Right lobe of liver (tissue), 6 donors: ENCODE data around the gene MOB3A. TPM values are rescaled to one million over a fixed set of nuclear protein-coding genes. Genes with fewer than 3 reads are reported as not detected.

Experiments
- ATAC-seq, 4 donors: fragments of 200-7000 bp; cut with Tn5 transposase; one replicate each; pipeline ENCODE4 v1.9.1; 2020; ENCODE audit warnings: mild to moderate bottlenecking in 4 of 4, moderate library complexity in 4 of 4
- DNase-seq, 3 donors: peaks; one replicate each; pipeline ENCODE4 v3.0.0-alpha.2; 2020
- H3K27ac ChIP-seq, 3 donors: fragments of 200-600 bp; one replicate each; pipeline ENCODE4 v1.8.0; 2022
- H3K27me3 ChIP-seq, 2 donors: fragments of 200-600 bp; one replicate each; pipeline ENCODE4 v1.8.0; 2022
- H3K36me3 ChIP-seq, 4 donors: fragments of 200-600 bp; sonication (generic) in 1 of 4; one replicate each; pipeline versions ENCODE4 v1.5.1 to v1.8.0; 2017 to 2022; ENCODE audit warnings: control low read depth in 1 of 4
- H3K4me1 ChIP-seq, 4 donors: fragments of 200-600 bp; sonication (generic) in 1 of 4; one replicate each; pipeline versions ENCODE4 v1.5.1 to v1.8.0; 2017 to 2022; ENCODE audit warnings: control low read depth in 1 of 4
- H3K4me3 ChIP-seq, 3 donors: fragments of 200-600 bp; one replicate each; pipeline ENCODE4 v1.8.0; 2022
- H3K9me3 ChIP-seq, 4 donors: fragments of 200-600 bp; sonication (generic) in 1 of 4; one replicate each; pipeline versions ENCODE4 v1.5.1 to v1.8.0; 2017 to 2022; ENCODE audit warnings: control low read depth in 1 of 4
- POLR2A ChIP-seq: fragments of 450-650 bp; IDR thresholded peaks from one replicate; pipeline ENCODE4 v1.6.1; 2017; ENCODE audit warnings: antibody characterized with exemption, mild to moderate bottlenecking
- WGBS: methylation state at CpG from one replicate; pipeline ENCODE4 v1.1.6; 2018; ENCODE audit warnings: low coverage, low lambda C conversion rate; ENCODE audit not compliant: insufficient coverage; ENCODE audit errors: missing lambda C conversion rate; 5-methylcytosine and 5-hydroxymethylcytosine counted together
- intact Hi-C, 2 donors: fragments of 100-400 bp; cut with DNase I; formaldehyde crosslinking; loops; one replicate each; pipeline versions ENCODE4 v1.11.2 to v1.14.1; 2022
- total RNA-seq, 6 experiments: library from RNA; depleted of rRNA in 2 of 6; stranded (reverse); fragments of >200 nt in 2 of 6; fragmentation: NEBNext Ultra II Directional in 3 of 6; extraction: Animal tissue kit (Norgen Biotek cat#: 25700) in 3 of 6; gene quantifications; one replicate each; pipeline versions ENCODE4 v1.1.0 to v1.2.4, GENCODE V29; 2016 to 2023
- TF ChIP-seq, protein P1 (sequence below), 4 donors: fragments of 200-600 bp in 3 of 4; fragments of 450-650 bp in 1 of 4; IDR thresholded peaks; one replicate each; pipeline versions ENCODE4 v1.5.1 to v1.8.0; 2016 to 2022; ENCODE audit warnings: antibody characterized with exemption in 4 of 4, mild to moderate bottlenecking in 2 of 4
- donor health status: DM: no; HTN: yes; CAD: no.
- donor health status: DM: no; HTN: no; CAD: no.
- donor health status: DM: no; HTN: no; CAD: no.
- donor health status: DM: no; HTN: yes; CAD: no.
- donor health status: DM: no; HTN: yes; CAD: no.

The MOB3A gene
- total RNA-seq, 6 experiments from 2014 or later = 8.3 to 13.8 (median 10.8) TPM

DNA sequence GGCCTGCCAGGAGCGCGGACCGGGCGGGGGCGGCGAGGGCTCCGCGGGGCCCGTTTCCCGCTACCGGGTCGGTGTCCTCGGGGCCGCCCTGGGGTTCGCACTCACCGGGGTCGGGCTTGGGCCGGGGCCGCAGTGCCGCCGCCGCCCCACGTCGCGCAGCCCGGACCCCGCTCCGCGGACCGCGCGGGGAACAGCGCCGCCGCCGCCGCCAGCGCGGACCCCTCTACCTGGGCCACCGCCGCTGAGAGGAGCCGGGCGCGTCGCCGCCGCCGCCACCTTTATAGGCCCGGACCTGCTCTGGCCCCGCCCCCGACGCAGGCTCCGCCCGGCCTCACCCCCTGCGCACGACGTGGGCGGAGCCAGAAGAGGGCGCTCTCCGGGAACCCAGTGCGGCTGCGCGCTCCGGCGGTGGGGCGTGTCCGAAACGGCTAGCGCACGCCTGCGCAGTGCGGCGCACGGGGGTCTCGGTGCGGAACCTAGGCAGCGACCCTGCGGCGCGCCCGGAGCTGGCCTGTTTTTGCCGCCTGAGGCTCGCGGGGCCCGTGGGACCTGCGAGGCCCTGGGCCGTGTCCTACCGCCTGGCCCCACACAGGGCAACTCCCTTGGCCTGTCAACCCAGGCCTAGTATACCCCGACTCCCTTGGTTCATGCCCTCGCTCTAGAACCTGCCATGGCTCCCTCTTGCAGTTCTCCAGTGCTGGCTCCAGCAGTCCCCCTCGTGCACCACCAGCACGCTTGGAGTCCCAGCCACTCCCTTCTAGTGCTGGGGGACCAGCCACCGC, 44.9 kb downstream of the MOB3A start, which contains the start of gene MKNK2:
TSS of gene MKNK2 (minus strand) at position 254 of the 782 bp plus-strand sequence. CDS start 393 bp downstream, outside the sequence.
- DNase-seq (peak; percentile 95 to 97 (median 97)), ATAC-seq (peak; percentile 50 to 65 (median 59))
- TF ChIP-seq POLR2A = peak; percentile 100
- TF ChIP-seq, protein P1, sequence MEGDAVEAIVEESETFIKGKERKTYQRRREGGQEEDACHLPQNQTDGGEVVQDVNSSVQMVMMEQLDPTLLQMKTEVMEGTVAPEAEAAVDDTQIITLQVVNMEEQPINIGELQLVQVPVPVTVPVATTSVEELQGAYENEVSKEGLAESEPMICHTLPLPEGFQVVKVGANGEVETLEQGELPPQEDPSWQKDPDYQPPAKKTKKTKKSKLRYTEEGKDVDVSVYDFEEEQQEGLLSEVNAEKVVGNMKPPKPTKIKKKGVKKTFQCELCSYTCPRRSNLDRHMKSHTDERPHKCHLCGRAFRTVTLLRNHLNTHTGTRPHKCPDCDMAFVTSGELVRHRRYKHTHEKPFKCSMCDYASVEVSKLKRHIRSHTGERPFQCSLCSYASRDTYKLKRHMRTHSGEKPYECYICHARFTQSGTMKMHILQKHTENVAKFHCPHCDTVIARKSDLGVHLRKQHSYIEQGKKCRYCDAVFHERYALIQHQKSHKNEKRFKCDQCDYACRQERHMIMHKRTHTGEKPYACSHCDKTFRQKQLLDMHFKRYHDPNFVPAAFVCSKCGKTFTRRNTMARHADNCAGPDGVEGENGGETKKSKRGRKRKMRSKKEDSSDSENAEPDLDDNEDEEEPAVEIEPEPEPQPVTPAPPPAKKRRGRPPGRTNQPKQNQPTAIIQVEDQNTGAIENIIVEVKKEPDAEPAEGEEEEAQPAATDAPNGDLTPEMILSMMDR (IDR thresholded peaks at IDR 0.05) = peak; percentile 37 to 73 (median 46)
- H3K27me3 ChIP-seq = no peaks in the 10 kb centered on the region
- intact Hi-C loops = no loop called here
- 8% methylated on average over 9 of the region's 93 CpGs for WGBS
- H3K4me3 ChIP-seq = peak within 1 kb of the TSS; percentile 80 to 94 (median 93)
- peak within 1 kb of the TSS; percentile 94 to 99 (median 98) for H3K27ac ChIP-seq
- H3K9me3 ChIP-seq = no peaks in the 10 kb centered on the region
- H3K4me1 ChIP-seq = peaks cover 1 to 64% (median 34%) of the 10 kb centered on the region in 4 donors
- H3K36me3 ChIP-seq = peaks cover 0 to 9% (median under 1%) of the 10 kb centered on the region in 4 donors

DNA sequence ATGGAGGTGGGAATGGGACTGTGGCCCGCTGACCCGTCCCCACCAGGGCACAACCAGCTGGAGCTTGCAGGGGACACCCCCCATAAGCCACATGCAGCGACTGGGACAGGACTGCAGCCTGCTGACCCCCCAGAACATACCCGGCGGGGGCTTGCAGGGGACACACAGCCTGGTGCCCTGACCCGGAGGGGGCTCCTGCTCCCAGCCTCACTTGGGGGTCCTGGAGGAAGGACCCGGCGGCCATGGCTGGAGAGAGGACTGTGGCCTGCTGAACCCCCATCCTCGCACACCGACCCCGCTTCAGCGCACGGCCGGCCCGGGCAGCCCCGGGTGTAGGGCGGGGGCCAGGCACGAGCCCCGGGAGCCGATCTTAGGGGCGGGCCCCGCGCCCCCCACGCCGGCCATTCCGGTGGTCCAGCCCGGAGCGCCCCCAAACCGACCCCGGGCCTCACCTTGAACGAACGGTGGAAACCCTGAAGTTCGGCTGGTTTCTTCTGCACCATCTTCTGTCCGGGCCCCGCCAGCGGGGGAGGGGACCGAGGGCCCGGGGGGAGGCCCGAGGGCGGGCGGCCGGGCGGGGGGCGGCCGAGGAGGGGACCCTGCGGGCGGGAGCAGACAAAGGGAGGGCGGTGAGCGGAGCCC, 45.7 kb downstream of the MOB3A start:
- peak overlapping the region; percentile 94 to 99 (median 98) for H3K27ac ChIP-seq
- no peaks in the 10 kb centered on the region for H3K9me3 ChIP-seq
- WGBS = 0% methylated on average over 2 of the region's 49 CpGs
- DNase-seq (peak in 1 of 3 donors; percentile 57), ATAC-seq (peak in 3 of 4 donors; percentile 0 to 9 (median 1))
- TF ChIP-seq, protein P1 (IDR thresholded peaks at IDR 0.05) = no peak
- peak; percentile 18 for TF ChIP-seq POLR2A
- intact Hi-C loops = no loop called here
- peaks cover 1 to 71% (median 37%) of the 10 kb centered on the region in 4 donors for H3K4me1 ChIP-seq
- H3K36me3 ChIP-seq = peaks cover 0 to 16% (median 5%) of the 10 kb centered on the region in 4 donors
- no peaks in the 10 kb centered on the region for H3K27me3 ChIP-seq
- H3K4me3 ChIP-seq = peak overlapping the region; percentile 80 to 94 (median 93)

DNA sequence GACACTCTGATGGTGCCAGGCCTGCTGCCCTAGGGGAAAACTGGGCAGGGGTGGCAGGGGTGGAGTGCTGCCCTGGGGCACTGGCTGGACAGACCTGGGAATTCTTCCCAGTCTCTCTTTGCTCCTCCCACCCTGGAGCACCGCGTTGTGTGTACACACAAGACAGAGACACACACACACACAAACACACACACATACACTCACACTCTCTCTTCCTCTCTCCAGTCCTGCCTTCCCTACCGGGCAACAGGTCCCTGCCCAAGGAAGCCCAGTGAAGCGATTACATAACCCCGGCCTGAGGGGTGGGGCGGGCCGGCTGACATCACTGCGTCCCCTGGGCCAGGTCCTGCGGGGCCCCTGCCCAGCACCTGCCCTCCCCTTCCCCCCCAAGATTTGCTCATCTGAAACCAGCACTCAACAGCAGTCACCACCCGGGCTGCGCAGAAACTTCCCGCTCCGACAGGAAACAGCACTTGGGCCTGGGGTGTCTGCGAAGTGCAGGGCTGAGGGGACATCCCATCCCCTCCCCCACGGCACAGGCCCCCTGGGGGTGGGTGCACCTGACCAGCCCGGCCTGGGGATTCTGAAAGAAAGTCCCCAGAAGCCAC, 46.3 kb downstream of the MOB3A start:
- H3K9me3 ChIP-seq = no peaks in the 10 kb centered on the region
- peaks cover 1 to 77% (median 40%) of the 10 kb centered on the region in 4 donors for H3K4me1 ChIP-seq
- peak; percentile 56 to 75 (median 69) for ATAC-seq
- TF ChIP-seq, protein P1 (IDR thresholded peaks at IDR 0.05) = no peak
- peak; percentile 89 for TF ChIP-seq POLR2A
- intact Hi-C loops = no loop called here
- no peaks in the 10 kb centered on the region for H3K27me3 ChIP-seq
- DNase-seq = peak; percentile 85 to 97 (median 96)
- 0% methylated on average over 9 of the region's 16 CpGs for WGBS
- peaks cover 0 to 22% (median 5%) of the 10 kb centered on the region in 4 donors for H3K36me3 ChIP-seq
- H3K27ac ChIP-seq = peak overlapping the region; percentile 94 to 99 (median 98)
- peak overlapping the region; percentile 80 to 94 (median 93) for H3K4me3 ChIP-seq

DNA sequence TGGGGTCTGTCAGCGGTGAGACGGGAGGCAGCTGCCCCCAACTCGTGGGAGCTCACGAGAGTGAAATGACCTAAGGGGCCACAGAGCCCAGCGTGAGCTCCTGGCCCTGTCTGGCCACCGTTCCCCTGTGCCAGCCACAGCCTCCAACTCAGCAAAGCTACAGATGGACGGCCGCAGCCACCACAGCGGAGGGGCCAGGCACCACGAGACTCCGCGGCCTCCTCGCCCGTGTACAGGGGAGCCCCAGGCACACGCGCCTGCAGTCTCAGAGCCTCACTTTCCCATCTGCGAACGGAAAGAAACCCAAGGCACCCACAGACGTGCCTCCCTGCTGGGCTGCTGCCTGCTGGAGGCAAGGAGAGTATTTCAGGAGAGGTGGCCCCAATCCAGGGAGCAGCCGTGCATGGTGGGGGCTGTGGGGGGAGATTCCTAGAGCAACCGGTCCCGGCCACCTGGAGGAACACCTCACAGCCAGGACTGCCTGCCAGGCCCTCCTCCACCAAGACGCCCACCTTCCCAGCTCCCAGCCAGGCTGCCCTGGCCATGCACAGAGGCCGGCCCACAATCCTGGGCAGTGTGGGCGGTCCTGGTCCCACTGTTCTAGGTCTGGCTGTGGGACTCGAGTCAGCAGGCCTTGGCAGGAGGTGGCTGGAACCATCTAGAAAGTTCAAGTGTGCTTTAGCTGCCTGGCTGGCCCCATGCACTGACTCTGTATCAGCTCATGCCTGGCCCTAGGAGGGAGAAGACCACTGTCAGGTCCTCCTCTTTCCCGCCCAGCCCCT, 47.0 kb downstream of the MOB3A start:
- peak in 2 of 4 donors; percentile 0 to 3 for ATAC-seq
- H3K27ac ChIP-seq = peak overlapping the region; percentile 94 to 99 (median 98)

More for the DNA sequence above, 47.0 kb downstream of the MOB3A start:
- Histone ChIP-seq H3K9me3 (no peaks in the 10 kb centered on the region), H3K4me3 (peak overlapping the region; percentile 80 to 94 (median 93)), H3K4me1 (peaks cover 1 to 76% (median 44%) of the 10 kb centered on the region in 4 donors), H3K36me3 (peaks cover 0 to 28% (median 5%) of the 10 kb centered on the region in 4 donors), H3K27me3 (no peaks in the 10 kb centered on the region)
- 0% methylated on average over 1 of the region's 27 CpGs for WGBS
- peak in 1 of 3 donors; percentile 59 for DNase-seq
- no peak for TF ChIP-seq POLR2A
- TF ChIP-seq, protein P1 (IDR thresholded peaks at IDR 0.05) = no peak
- intact Hi-C loops = no loop called here
